HEK293 (cell line): ENCODE measurements around the gene SIRPA.

ENCODE experiments used
- CTCF ChIP-seq: fragments of 450-650 bp; formaldehyde crosslinking; IDR thresholded peaks from 2 replicates; pipeline ENCODE4 v1.5.1; 2016; ENCODE audit warnings: missing biosample characterization, missing genetic modification characterization
- KLF1 ChIP-seq: fragments of 450-650 bp; formaldehyde crosslinking; IDR thresholded peaks from 2 replicates; pipeline ENCODE4 v1.5.1; 2016; ENCODE audit warnings: missing biosample characterization, missing genetic modification characterization
- ZBTB10 ChIP-seq: fragments of 450-650 bp; formaldehyde crosslinking; IDR thresholded peaks from 2 replicates; pipeline ENCODE4 v1.5.1; 2016; ENCODE audit warnings: missing biosample characterization, missing genetic modification characterization
- ZNF202 ChIP-seq: fragments of 450-650 bp; formaldehyde crosslinking; IDR thresholded peaks from 2 replicates; pipeline ENCODE4 v1.5.1; 2016; ENCODE audit warnings: missing biosample characterization, missing genetic modification characterization, borderline replicate concordance
- ZNF416 ChIP-seq: fragments of 450-650 bp; formaldehyde crosslinking; IDR thresholded peaks from 2 replicates; pipeline ENCODE4 v1.5.1; 2016; ENCODE audit warnings: missing biosample characterization, missing genetic modification characterization
- ZNF549 ChIP-seq: fragments of 450-650 bp; IDR thresholded peaks from 2 replicates; pipeline ENCODE4 v1.5.1; 2018; ENCODE audit warnings: missing biosample characterization, missing genetic modification characterization, mild to moderate bottlenecking, inconsistent platforms, moderate library complexity
- ZNF560 ChIP-seq: fragments of 450-650 bp; formaldehyde crosslinking; IDR thresholded peaks from 2 replicates; pipeline ENCODE4 v1.5.1; 2017; ENCODE audit warnings: missing biosample characterization, missing genetic modification characterization, borderline replicate concordance

- TF ChIP-seq ZNF202 (tag by site-specific recombination) (no peak), CTCF (tag by site-specific recombination) (no peak), ZNF560 (tag by site-specific recombination) (no peak), KLF1 (tag by site-specific recombination) (no peak), ZBTB10 (tag by site-specific recombination) (no peak), ZNF549 (tag by site-specific recombination) (no peak), ZNF416 (tag by site-specific recombination) (no peak)
Measured at GRCh38 chr20:1959156-1959555, 63.9 kb downstream of the SIRPA start.
